Measurements from ENCODE around the gene KIF26B.

The KIF26B gene

GRCh38 chr1:245585252-245585959 lies 430.6 kb downstream of the KIF26B start:
- FAIRE-seq = peak; percentile 37
- peak; percentile 83 for DNase-seq (ENCODE audit: low spot score)

- DNase-seq (ENCODE audit: low spot score) (no peak), FAIRE-seq (no peak)
These were observed 432.8 kb downstream of the KIF26B start for GRCh38 chr1:245587435-245588115.

GRCh38 chr1:245588116-245588639 lies 433.4 kb downstream of the KIF26B start:
- DNase-seq (ENCODE audit: low spot score) (no peak), FAIRE-seq (no peak)

- FAIRE-seq (no peak), DNase-seq (ENCODE audit: low spot score) (no peak)
These were observed 434.5 kb downstream of the KIF26B start for GRCh38 chr1:245589316-245589715.

GRCh38 chr1:245589906-245590305 lies 435.1 kb downstream of the KIF26B start:
- DNase-seq (ENCODE audit: low spot score) = no peak
- FAIRE-seq = no peak

GRCh38 chr1:245590726-245591125 lies 435.9 kb downstream of the KIF26B start:
- FAIRE-seq = no peak
- DNase-seq (ENCODE audit: low spot score) = no peak

GRCh38 chr1:245591346-245592188 lies 436.8 kb downstream of the KIF26B start:
- no peak for FAIRE-seq
- no peak for DNase-seq (ENCODE audit: low spot score)

- FAIRE-seq = no peak
- no peak for DNase-seq (ENCODE audit: low spot score)
These were observed 437.3 kb downstream of the KIF26B start for GRCh38 chr1:245592189-245592460.

- DNase-seq (ENCODE audit: low spot score) = no peak
- FAIRE-seq = no peak
These were observed 443.9 kb downstream of the KIF26B start for GRCh38 chr1:245598524-245599305.

GRCh38 chr1:245599371-245600174 lies 444.8 kb downstream of the KIF26B start:
- FAIRE-seq = no peak
- DNase-seq (ENCODE audit: low spot score) = peak; percentile 48

- FAIRE-seq (no peak), DNase-seq (ENCODE audit: low spot score) (no peak)
These were observed 445.9 kb downstream of the KIF26B start for GRCh38 chr1:245600658-245601057.

- DNase-seq (ENCODE audit: low spot score) (no peak), FAIRE-seq (no peak)
These were observed 448.6 kb downstream of the KIF26B start for GRCh38 chr1:245603311-245603865.

GRCh38 chr1:245604979-245605378 lies 450.2 kb downstream of the KIF26B start:
- no peak for FAIRE-seq
- DNase-seq (ENCODE audit: low spot score) = no peak

GRCh38 chr1:245605480-245606156 lies 450.8 kb downstream of the KIF26B start:
- DNase-seq (ENCODE audit: low spot score) = peak; percentile 40
- FAIRE-seq = no peak

GRCh38 chr1:245606157-245606725 lies 451.5 kb downstream of the KIF26B start:
- no peak for FAIRE-seq
- no peak for DNase-seq (ENCODE audit: low spot score)

- FAIRE-seq = no peak
These were observed 453.5 kb downstream of the KIF26B start for GRCh38 chr1:245608271-245608670.

GRCh38 chr1:245609354-245610150 lies 454.8 kb downstream of the KIF26B start:
- DNase-seq (ENCODE audit: low spot score) (no peak), FAIRE-seq (no peak)

More at GRCh38 chr1:245608271-245608670, 453.5 kb downstream of the KIF26B start:
- DNase-seq (ENCODE audit: low spot score) = no peak

- no peak for FAIRE-seq
- no peak for DNase-seq (ENCODE audit: low spot score)
These were observed 456.5 kb downstream of the KIF26B start for GRCh38 chr1:245611251-245611650.

Data from urothelium cell line (cell line).